HUES64 (cell line): ENCODE data around the gene ELOVL2.
A peak's percentile ranks its signal among the peaks of the same experiment; 100 is the strongest.

ENCODE experiments used
- H3K27ac ChIP-seq: 2 replicates; pipeline ENCODE4 v1.7.0; 2013; ENCODE audit warnings: low read depth, low read length, inconsistent platforms
- H3K27me3 ChIP-seq: 2 replicates; pipeline ENCODE4 v1.6.1; 2013; ENCODE audit warnings: mild to moderate bottlenecking, low read length; ENCODE audit not compliant: insufficient read depth
- H3K36me3 ChIP-seq: 2 replicates; pipeline ENCODE4 v1.6.1; 2013; ENCODE audit warnings: mild to moderate bottlenecking, low read length; ENCODE audit not compliant: insufficient read depth
- H3K4me1 ChIP-seq: 2 replicates; pipeline ENCODE4 v1.6.1; 2013; ENCODE audit warnings: mild to moderate bottlenecking, low read length, moderate library complexity; ENCODE audit not compliant: insufficient read depth
- H3K4me3 ChIP-seq: 2 replicates; pipeline ENCODE4 v1.5.1; 2013; ENCODE audit warnings: mild to moderate bottlenecking, low read length, moderate library complexity
- H3K9ac ChIP-seq: 2 replicates; pipeline ENCODE4 v1.6.1; 2013; ENCODE audit warnings: mild to moderate bottlenecking, low read depth, low read length
- H3K9me3 ChIP-seq: 2 replicates; pipeline ENCODE4 v1.6.1; 2013; ENCODE audit warnings: low read depth, low read length; ENCODE audit not compliant: insufficient read depth
- WGBS: fragments of 150-250, 120-280 bp; methylation state at CpG from one replicate; pipeline ENCODE4 v1.1.7; 2013; ENCODE audit warnings: missing lambda C conversion rate; 5-methylcytosine and 5-hydroxymethylcytosine counted together

The ELOVL2 gene

GRCh38 chr6:11055127-11055627 lies 11.1 kb upstream of the ELOVL2 start:
- Histone ChIP-seq H3K27ac (no peak overlapping the region), H3K4me1 (no peaks in the 10 kb centered on the region)
- 88% methylated on average over 3 of the region's 4 CpGs for WGBS

DNA sequence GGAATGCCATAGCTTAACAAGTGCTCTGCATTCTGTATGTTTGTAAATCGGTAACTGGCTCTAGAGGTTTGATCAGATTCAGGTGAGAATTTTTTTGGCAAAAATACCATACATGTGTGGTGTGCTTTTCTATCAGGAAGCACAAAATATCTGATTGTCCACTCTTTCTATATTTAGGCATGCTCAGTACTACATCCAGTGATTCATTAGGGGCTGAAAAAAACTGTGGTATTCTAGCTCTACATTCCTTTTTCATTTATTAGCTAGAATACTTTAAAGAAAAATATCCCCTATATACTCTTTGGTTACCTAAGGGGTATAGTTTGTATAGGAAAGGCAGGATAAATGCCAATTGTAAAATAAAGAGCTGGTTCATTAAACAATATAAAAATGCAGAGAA lies 10.6 kb upstream of the ELOVL2 start:
- 100% methylated on average over 1 of the region's 1 CpG for WGBS
- no peak overlapping the region for H3K27ac ChIP-seq

More at GRCh38 chr6:11055127-11055627, 11.1 kb upstream of the ELOVL2 start:
- Histone ChIP-seq H3K36me3 (no peaks in the 10 kb centered on the region), H3K27me3 (no peaks in the 10 kb centered on the region), H3K9ac (no peak overlapping the region), H3K4me3 (no peak overlapping the region), H3K9me3 (no peaks in the 10 kb centered on the region)

GRCh38 chr6:11053307-11053706 lies 9.2 kb upstream of the ELOVL2 start:
- Histone ChIP-seq H3K4me1 (no peaks in the 10 kb centered on the region), H3K9ac (no peak overlapping the region), H3K27me3 (no peaks in the 10 kb centered on the region), H3K9me3 (no peaks in the 10 kb centered on the region), H3K27ac (no peak overlapping the region), H3K36me3 (no peaks in the 10 kb centered on the region), H3K4me3 (no peak overlapping the region)
- WGBS, result 92% methylated on average over 5 of the region's 5 CpGs

More for the DNA sequence above, 10.6 kb upstream of the ELOVL2 start:
- no peak overlapping the region for H3K4me3 ChIP-seq
- no peaks in the 10 kb centered on the region for H3K36me3 ChIP-seq
- H3K27me3 ChIP-seq, result no peaks in the 10 kb centered on the region
- H3K4me1 ChIP-seq, result no peaks in the 10 kb centered on the region
- H3K9me3 ChIP-seq, result no peaks in the 10 kb centered on the region
- H3K9ac ChIP-seq, result no peak overlapping the region

GRCh38 chr6:11050731-11051130 lies 6.6 kb upstream of the ELOVL2 start:
- peaks cover 11% of the 10 kb centered on the region; the same call in 1 of the 2 replicates for H3K27me3 ChIP-seq
- 88% methylated on average over 2 of the region's 2 CpGs for WGBS
- no peak overlapping the region for H3K27ac ChIP-seq
- no peaks in the 10 kb centered on the region for H3K4me1 ChIP-seq
- H3K4me3 ChIP-seq, result no peak overlapping the region
- no peaks in the 10 kb centered on the region for H3K9me3 ChIP-seq
- no peaks in the 10 kb centered on the region for H3K36me3 ChIP-seq
- H3K9ac ChIP-seq, result no peak overlapping the region

DNA sequence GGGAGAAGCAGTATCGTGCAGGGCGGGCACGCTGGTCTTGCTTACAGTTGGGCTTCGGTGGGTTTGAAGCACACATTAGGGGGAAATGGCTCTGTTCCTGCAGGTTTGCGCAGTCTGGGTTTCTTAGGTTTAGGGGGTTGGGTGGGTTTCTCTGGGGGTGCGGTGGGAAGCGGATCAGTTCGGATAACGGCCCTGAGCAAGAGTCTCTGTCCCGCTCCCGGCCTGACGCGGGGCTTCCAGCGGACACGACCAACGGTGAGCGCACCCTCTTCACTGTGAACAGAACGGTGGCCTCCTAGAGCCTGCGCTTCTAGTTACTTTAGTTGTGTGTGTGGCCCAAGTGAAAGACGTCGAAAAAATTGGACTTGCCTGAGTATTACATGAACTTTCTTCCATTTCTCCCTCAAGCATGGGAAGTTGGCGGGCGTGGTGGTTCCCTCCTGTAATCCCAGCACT lies 635 bp upstream of the ELOVL2 start:
- Histone ChIP-seq H3K9ac (no peak overlapping the region), H3K27me3 (peaks cover 69% of the 10 kb centered on the region), H3K4me1 (peaks cover 6% of the 10 kb centered on the region; the same call in 1 of the 2 replicates), H3K36me3 (no peaks in the 10 kb centered on the region), H3K9me3 (no peaks in the 10 kb centered on the region), H3K27ac (no peak overlapping the region), H3K4me3 (peak overlapping the region; percentile 60)
- 35% methylated on average over 23 of the region's 23 CpGs for WGBS

DNA sequence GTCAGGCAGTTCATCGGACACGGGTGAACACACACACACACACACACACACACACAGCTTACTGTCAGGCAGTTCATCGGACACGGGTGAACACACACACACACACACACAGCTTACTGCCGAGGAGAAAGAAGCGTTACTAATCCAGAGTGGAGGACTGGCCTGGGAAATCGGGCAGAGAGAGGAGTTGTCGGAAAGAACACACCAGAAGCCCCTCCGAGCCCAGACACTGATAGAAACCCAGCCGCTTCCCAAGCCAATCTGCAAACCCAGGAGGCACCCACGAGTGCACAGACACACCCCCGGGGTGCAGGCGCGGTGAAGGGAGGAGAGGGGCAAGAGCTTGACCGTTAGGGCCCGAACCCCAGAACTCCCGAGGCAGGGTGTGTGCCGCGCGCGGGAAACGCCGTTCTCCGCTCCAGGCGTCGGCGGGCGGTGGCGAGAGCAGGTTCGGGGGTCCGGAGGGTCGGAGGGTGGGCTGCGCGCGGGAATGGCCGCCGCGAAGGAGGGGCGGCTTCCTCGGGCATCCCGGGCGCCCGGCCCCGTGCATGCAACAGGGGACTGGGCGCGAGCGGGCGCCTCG lies 636 bp downstream of the ELOVL2 start:
- Histone ChIP-seq H3K4me3 (peak overlapping the region; percentile 60), H3K9me3 (no peaks in the 10 kb centered on the region), H3K4me1 (peaks cover 6% of the 10 kb centered on the region; the same call in 1 of the 2 replicates), H3K36me3 (no peaks in the 10 kb centered on the region), H3K9ac (no peak overlapping the region), H3K27me3 (peaks cover 71% of the 10 kb centered on the region), H3K27ac (no peak overlapping the region)
- 2% methylated on average over 47 of the region's 49 CpGs for WGBS

- peaks cover 71% of the 10 kb centered on the region for H3K27me3 ChIP-seq
- peak overlapping the region; percentile 60 for H3K4me3 ChIP-seq
- peaks cover 6% of the 10 kb centered on the region; the same call in 1 of the 2 replicates for H3K4me1 ChIP-seq
- H3K27ac ChIP-seq, result no peak overlapping the region
- WGBS, result 48% methylated on average over 10 of the region's 10 CpGs
- H3K36me3 ChIP-seq, result no peaks in the 10 kb centered on the region
- no peaks in the 10 kb centered on the region for H3K9me3 ChIP-seq
- H3K9ac ChIP-seq, result no peak overlapping the region
Measured at GRCh38 chr6:11042750-11043377, 1.2 kb downstream of the ELOVL2 start.

DNA sequence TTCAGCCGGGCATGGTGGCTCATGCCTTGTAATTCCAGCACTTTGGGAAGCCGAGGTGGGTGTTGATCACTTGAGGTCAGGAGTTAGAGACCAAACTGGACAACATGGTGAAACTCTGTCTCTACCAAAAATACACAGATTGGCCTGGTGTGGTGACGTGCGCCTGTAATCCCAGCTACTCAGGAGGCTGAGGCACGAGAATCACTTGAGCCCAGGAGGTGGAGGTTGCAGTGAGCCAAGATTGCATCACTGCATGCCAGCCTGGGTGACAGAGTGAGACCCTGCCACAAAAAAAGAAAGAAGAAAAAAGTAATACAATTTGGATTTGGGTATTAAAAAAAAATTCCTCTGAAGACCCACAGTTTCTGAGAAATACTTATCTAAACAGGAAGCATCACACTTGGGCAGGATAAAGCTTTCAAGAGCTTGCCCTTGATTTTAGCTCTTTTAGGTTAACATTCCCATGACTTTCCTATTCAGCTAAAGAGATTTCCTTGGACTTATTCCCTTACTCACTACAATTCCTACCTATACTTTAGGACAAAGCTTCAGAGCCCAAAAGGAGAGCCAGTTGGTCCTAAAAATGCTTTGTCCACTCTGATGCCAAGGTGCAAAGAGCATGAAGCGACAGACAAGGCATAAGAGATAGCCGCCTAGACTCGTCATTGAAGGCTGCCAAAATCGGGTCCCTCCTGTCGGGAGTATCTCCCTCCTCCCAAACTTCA lies 1.9 kb downstream of the ELOVL2 start:
- no peak overlapping the region for H3K9ac ChIP-seq
- peaks cover 71% of the 10 kb centered on the region for H3K27me3 ChIP-seq
- WGBS, result 58% methylated on average over 10 of the region's 10 CpGs
- H3K27ac ChIP-seq, result no peak overlapping the region
- H3K9me3 ChIP-seq, result no peaks in the 10 kb centered on the region
- H3K36me3 ChIP-seq, result no peaks in the 10 kb centered on the region
- no peak overlapping the region for H3K4me3 ChIP-seq
- H3K4me1 ChIP-seq, result peaks cover 6% of the 10 kb centered on the region; the same call in 1 of the 2 replicates

- H3K27ac ChIP-seq, result no peak overlapping the region
- H3K9me3 ChIP-seq, result no peaks in the 10 kb centered on the region
- no peaks in the 10 kb centered on the region for H3K36me3 ChIP-seq
- WGBS, result 78% methylated on average over 3 of the region's 3 CpGs
- no peak overlapping the region for H3K4me3 ChIP-seq
- H3K9ac ChIP-seq, result no peak overlapping the region
- H3K27me3 ChIP-seq, result peaks cover 54% of the 10 kb centered on the region
- H3K4me1 ChIP-seq, result peaks cover 6% of the 10 kb centered on the region
Measured at GRCh38 chr6:11040134-11040533, 4.0 kb downstream of the ELOVL2 start.

- no peak overlapping the region for H3K27ac ChIP-seq
- H3K36me3 ChIP-seq, result no peaks in the 10 kb centered on the region
- WGBS, result 74% methylated on average over 1 of the region's 1 CpG
- no peaks in the 10 kb centered on the region for H3K9me3 ChIP-seq
- peaks cover 46% of the 10 kb centered on the region for H3K27me3 ChIP-seq
- H3K4me3 ChIP-seq, result no peak overlapping the region
- H3K9ac ChIP-seq, result no peak overlapping the region
- peaks cover 6% of the 10 kb centered on the region for H3K4me1 ChIP-seq
Measured at GRCh38 chr6:11039040-11039439, 5.1 kb downstream of the ELOVL2 start.

DNA sequence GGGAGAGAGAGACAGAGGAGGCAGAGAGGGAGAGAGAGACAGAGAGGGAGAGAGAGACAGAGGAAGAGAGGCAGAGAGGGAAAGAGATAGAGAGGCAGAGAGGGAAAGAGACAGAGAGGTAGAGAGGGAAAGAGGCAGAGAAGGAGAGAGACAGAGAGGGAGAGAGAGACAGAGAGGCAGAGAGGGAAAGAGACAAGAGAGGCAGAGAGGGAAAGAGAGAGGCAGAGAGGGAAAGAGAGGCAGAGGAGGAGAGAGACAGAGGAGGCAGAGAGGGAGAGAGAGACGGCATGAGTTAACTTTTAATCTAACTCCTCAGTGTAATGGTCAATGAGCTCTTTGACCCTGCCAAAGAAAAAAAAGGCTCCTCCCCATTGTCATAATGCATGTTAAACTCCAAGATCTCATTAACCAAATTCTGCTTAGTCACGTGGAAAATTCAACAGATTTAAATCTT lies 7.1 kb downstream of the ELOVL2 start:
- Histone ChIP-seq H3K9me3 (no peaks in the 10 kb centered on the region), H3K4me1 (no peaks in the 10 kb centered on the region; the same call in 1 of the 2 replicates), H3K27ac (no peak overlapping the region), H3K36me3 (no peaks in the 10 kb centered on the region), H3K4me3 (no peak overlapping the region), H3K27me3 (peaks cover 25% of the 10 kb centered on the region), H3K9ac (no peak overlapping the region)
- 78% methylated on average over 1 of the region's 2 CpGs for WGBS
